Vagina (tissue), 2 donors: Measurements from ENCODE around the gene ABCA9.

Source experiments
- POLR2A ChIP-seq, 2 donors: fragments of 450-650 bp; IDR thresholded peaks; one replicate each; pipeline ENCODE4 v1.6.1; 2017; ENCODE audit warnings: antibody characterized with exemption in 2 of 2, mild to moderate bottlenecking in 2 of 2, moderate library complexity in 2 of 2
- TF ChIP-seq, protein P1 (sequence below), 3 experiments: fragments of 450-650 bp in 2 of 3; fragments of 200-600 bp in 1 of 3; sonication (generic) in 1 of 3; IDR thresholded peaks; one replicate each; pipeline ENCODE4 v1.5.1; 2017 to 2019; ENCODE audit warnings: antibody characterized with exemption in 3 of 3, mild to moderate bottlenecking in 2 of 3, moderate library complexity in 2 of 3

DNA sequence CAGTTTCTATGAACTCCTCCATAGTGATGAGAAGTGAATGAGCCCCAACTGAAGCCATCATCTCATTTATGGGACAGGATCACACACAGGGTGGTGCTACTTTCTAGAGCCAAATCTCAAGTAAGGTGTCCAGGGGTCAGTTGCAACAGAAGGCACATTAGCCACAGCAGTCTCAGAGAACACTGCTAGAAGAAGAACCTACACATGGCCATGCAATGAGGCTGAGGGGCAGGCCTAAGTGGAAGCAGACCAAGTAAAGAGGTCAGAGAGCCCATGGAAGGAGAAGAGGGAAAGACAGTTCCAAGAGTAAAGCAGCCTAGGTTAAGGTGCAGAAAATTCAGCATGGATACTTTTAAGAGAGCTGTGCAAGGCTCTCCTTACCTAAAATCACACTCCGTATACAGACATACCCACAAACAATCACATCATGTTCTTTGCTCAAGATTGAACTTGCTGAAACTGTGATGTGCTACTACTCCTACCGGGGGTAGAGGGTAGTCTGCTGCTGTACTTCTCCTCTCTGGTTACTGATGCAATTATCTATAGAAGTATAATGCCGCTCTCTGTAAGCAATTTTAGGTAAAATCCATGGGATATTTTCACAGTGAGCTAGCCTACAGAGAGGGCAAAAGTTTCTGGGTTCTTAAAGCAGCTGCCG, 107.3 kb downstream of the ABCA9 start:
- TF ChIP-seq, protein P1, sequence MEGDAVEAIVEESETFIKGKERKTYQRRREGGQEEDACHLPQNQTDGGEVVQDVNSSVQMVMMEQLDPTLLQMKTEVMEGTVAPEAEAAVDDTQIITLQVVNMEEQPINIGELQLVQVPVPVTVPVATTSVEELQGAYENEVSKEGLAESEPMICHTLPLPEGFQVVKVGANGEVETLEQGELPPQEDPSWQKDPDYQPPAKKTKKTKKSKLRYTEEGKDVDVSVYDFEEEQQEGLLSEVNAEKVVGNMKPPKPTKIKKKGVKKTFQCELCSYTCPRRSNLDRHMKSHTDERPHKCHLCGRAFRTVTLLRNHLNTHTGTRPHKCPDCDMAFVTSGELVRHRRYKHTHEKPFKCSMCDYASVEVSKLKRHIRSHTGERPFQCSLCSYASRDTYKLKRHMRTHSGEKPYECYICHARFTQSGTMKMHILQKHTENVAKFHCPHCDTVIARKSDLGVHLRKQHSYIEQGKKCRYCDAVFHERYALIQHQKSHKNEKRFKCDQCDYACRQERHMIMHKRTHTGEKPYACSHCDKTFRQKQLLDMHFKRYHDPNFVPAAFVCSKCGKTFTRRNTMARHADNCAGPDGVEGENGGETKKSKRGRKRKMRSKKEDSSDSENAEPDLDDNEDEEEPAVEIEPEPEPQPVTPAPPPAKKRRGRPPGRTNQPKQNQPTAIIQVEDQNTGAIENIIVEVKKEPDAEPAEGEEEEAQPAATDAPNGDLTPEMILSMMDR (IDR thresholded peaks at IDR 0.05), result no peak
- TF ChIP-seq POLR2A (IDR thresholded peaks at IDR 0.05), result no peak
